Stimulated activated CD4-positive, alpha-beta T cell treated with anti-CD3 and anti-CD28 coated beads, Interleukin-15, amount 100 ng/mL, for 24 hours (primary cell): ENCODE results near the gene MBOAT1.

ENCODE experiments used
- DNase-seq: peaks from one replicate; pipeline ENCODE4 v3.0.0-alpha.2; 2020

The MBOAT1 gene

GRCh38 chr6:20092071-20092566 is 120.2 kb downstream of the MBOAT1 start:
- DNase-seq: no peak

DNA sequence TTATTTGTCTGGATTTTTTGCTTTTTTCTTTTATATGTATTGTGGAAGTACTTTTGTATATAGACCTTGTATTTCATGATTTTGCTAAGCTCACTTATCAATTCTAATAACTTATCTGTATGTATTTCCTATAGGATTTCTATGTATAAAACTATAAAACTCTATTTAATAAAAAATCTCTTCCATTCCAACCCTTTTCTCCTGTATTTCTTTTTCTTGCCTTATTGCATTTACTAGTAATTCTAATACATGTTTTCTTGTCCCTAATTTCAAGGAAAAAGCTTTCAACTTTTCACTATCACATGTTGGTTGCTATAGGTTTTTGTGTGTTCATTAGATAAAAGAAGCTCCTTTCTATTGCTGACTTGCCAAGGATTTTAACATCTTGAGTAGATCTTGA is 125.3 kb downstream of the MBOAT1 start:
- no peak for DNase-seq

DNA sequence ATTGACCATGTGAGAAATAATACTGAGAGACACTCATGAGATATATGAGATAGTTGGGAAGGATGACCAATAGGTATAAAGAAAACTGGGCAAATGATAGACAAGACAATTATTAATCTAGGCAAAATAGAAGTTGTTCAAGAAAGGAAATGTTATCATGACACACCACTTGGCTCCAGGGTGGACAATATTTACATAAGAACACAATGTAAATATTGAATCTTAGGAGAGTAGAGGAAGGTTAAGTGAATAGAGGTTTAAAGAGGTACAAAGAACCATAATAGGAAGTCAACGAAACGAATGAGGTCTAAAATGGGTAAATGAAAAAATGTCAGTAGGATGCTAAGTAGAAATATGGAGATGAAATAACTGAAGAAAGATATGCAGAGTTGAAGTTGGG is 126.5 kb downstream of the MBOAT1 start:
- no peak for DNase-seq

GRCh38 chr6:20084411-20084810 is 127.9 kb downstream of the MBOAT1 start:
- DNase-seq: no peak

DNA sequence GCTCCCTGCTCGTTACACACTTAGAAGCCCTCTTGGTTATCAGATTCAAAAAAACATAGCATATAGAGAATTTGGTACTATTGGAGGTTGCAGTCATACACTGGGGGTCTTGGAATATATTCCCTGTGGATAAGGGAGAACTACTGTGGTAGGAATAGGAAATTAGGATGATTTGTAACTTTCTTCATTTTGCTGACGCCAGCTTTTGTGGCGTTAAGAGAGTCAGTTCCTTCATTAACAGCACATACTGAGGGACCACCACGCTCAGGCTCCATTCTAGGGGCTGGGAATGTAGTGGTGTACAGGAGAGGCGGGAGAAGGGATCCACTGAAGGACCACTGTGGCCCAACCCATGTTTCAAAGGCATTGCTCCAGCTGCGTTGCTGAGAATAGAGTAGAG is 140.3 kb downstream of the MBOAT1 start:
- no peak for DNase-seq

DNA sequence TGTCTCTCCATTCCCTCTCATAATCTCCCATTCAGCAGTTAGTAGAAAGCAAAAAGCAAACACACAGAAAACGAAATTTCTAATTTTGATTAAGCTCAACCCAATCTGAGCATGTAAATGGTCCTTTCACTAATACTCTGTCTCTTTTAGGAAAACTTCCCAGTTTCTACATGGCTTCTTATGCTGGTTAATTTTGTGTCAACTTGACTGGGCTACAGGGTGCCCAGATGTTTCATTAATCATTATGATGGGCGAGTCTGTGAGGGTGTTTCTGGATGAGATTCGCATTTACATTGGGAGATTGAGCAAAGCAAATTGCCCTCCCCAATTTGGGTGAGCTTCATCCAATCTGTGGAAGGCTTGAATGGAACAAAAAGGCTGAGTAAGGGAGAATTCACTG is 142.2 kb downstream of the MBOAT1 start:
- no peak for DNase-seq

- no peak for DNase-seq
Measured at GRCh38 chr6:20069021-20069522, 143.2 kb downstream of the MBOAT1 start.

GRCh38 chr6:20068421-20068988 is 143.8 kb downstream of the MBOAT1 start:
- no peak for DNase-seq

DNA sequence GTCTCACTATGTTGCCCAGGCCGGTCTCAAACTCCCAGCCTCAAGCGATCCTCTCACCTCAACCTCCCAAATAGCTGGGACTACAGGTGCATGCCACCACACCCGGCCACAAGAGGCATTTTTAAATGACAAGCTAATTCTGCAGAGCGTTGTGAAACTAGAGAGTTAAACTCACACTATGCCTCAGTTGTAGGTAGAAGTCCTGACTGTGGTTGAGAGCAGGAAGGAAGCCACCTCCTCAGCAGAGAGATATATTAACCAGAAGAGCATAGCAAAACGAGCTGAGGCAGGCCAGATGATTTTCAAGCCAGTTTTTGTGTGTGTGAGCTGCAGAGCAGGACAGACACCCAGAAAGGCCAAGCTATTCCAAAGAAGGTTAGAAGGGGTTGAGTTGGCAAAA is 150.3 kb downstream of the MBOAT1 start:
- no peak for DNase-seq

DNA sequence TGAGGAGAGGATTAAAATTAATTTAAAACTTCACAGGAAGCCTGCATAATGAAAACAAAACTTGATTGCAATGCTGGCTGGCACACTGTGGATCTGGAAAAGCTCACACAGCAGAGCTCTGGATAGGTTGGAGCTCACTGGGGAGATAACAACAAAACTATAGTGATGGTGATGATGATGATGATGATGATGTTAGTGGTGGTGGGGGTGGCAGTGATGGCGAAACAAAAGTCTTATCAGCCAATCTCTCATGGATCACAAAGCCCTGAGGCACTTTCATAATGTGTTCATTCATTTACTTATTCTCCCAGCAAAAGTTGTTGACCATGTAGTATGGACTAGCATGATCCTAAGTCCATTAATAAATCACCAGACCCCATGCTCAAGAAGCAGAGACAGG is 152.0 kb downstream of the MBOAT1 start:
- no peak for DNase-seq

DNA sequence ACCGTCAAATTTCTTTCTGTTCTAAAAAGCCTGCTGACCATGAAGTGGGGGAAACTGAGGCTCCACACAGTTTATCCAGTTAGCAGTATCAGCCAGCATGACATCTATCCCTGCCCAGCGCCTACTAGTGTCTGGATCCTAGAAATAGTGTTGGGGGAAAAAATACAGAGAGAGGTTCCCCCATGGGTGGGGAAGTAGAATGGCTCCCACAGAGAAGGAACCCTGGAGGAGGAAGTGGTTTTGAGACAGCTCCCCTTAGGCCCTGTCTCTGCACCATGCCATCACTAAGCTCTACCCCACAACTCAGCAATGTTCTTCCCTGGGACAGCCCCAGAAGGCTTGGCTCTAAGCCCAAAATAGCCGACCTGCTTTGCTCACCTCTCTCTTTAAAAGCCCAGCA is 153.4 kb downstream of the MBOAT1 start:
- no peak for DNase-seq

- DNase-seq: no peak
Measured at GRCh38 chr6:20058121-20058905, 154.0 kb downstream of the MBOAT1 start.

DNA sequence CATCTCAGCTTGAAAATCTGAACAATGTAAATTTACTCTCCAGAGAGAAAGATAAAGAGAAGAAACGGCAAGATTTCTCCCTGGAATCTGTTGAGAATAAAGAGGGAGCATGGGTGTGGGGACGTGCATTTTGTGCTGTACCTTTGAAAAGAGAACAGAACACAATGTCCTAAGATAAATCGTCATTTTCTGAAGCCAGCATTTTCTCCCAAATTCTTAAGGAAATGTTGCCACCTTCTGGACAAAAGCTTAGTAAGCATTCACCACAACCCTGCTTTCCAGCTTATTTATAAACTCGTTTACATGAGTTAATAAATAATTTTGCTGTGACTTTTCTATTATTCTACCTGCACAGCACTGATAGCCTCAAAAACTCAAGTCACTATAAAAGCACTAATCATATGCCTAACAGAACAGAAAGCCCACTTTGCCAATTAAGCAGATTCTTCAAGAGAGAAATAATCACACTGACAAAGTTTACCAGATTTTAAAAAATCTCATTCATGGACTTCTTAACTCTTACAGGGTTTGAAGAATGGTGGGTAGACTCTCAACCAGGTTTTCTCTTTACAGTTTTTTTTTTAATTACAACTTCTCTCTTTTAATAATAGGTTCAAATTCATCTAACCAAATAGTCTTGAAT is 155.8 kb downstream of the MBOAT1 start:
- no peak for DNase-seq

GRCh38 chr6:20055916-20056315 is 156.4 kb downstream of the MBOAT1 start:
- DNase-seq: no peak
